Amniotic stem cell (primary cell): ENCODE results near the gene ID1.

ENCODE experiments used
- DNase-seq: peaks from one replicate; lab custom pipeline; 2025; lab: John Stamatoyannopoulos, UW

Gene ID1

DNA sequence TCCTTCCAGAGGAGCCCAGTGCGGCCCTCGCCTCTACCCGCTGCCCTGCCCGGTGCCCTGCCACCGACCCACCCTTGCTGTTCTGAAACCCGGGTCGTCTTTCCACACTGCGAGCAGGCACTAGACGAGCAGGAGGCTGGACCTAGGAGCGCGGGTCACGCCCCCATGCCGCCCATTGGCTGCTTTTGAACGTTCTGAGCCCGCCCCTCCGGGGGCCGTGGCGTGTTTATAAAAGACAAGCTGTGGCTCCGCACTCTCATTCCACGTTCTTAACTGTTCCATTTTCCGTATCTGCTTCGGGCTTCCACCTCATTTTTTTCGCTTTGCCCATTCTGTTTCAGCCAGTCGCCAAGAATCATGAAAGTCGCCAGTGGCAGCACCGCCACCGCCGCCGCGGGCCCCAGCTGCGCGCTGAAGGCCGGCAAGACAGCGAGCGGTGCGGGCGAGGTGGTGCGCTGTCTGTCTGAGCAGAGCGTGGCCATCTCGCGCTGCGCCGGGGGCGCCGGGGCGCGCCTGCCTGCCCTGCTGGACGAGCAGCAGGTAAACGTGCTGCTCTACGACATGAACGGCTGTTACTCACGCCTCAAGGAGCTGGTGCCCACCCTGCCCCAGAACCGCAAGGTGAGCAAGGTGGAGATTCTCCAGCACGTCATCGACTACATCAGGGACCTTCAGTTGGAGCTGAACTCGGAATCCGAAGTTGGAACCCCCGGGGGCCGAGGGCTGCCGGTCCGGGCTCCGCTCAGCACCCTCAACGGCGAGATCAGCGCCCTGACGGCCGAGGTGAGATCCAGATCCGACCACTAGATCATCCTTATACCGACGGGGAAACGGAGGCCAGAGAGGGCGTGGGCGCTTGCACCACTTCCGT lies at the start of gene ID1:
TSS of gene ID1 (plus strand) at position 259 of the 871 bp plus-strand sequence. CDS start at position 358, 99 bp downstream.
- DNase-seq, result peak; percentile 95

- DNase-seq, result no peak
These were observed 45.4 kb upstream of the ID1 start for GRCh38 chr20:31559704-31560093.

GRCh38 chr20:31560094-31560745 lies 44.9 kb upstream of the ID1 start:
- peak; percentile 67 for DNase-seq

GRCh38 chr20:31560746-31561598 lies 44.1 kb upstream of the ID1 start:
- peak; percentile 92 for DNase-seq

DNA sequence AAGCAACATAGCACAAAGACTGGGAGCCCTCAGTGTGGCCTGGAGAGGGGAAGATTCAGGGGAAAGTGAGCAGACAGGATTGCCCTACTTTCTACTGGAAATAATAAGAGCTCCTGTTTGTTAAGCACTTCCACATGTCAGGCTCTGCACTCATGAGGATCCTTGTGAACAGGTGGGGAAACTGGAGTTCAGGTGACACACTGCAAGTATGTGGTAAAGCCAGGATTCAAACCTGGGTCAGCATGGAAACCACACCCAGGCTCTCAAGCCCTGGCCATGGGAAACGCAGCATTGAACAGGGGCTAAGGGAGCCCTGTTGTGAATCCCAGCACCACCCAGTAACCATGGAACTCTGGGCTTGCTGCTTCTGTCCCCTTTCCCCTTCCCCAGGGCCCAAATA lies 42.8 kb upstream of the ID1 start:
- DNase-seq, result no peak

- no peak for DNase-seq
These were observed 40.8 kb upstream of the ID1 start for GRCh38 chr20:31564284-31564683.

- no peak for DNase-seq
These were observed 39.3 kb upstream of the ID1 start for GRCh38 chr20:31565699-31566318.

GRCh38 chr20:31566319-31566657 lies 38.8 kb upstream of the ID1 start:
- DNase-seq, result no peak

DNA sequence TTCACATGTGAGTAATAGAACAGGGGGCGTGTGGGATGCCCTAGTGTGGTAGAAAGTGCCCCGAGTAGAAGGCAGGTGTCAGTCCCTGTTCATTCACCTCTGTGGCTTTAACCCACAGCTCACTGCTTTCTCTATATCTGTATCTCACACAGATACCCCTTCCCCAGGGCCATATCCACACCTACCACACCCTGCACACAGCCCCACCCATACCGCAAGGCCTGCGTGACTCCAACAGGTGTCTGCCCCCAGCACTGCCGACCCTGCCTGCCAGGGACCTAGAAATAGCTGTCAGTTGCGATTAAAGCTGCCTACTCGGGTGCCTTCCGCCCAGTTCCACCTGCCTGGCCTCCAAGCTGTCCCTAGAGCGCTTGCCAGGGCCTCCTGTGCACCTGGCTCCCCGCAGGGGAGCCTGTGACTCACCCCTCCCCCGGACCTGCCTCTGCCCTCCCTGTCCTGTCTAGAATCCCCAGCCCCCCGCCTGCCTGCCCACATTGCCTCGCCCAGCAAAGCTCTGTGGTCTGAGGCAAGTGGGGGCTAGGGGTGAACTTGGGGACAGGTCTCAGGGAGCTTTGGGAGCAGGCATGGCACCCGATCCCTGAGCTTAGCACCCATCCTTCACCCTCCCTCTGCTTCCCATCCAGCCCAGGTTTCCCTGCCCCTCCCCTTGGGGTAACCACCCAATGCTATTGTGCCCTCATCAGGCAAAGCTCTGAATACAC lies 38.3 kb upstream of the ID1 start:
- no peak for DNase-seq

DNA sequence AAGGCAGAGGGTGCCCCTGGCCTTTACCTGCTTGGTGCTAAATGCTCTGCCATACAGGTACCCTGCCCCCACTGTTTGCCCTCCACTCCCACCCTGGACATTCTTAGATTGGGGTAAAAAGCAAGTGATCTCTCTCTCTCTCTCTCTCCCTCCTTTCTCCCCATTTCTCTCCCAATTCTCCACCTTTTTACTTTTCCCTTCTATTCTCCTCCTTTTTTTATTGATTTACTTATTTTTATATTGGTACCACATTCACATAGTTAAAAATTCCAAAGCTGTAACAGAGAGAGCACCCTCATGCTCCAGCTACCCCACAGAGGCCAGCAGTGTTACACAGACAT lies 37.7 kb upstream of the ID1 start:
- DNase-seq, result no peak

GRCh38 chr20:31568041-31568731 lies 36.9 kb upstream of the ID1 start:
- no peak for DNase-seq

- no peak for DNase-seq
These were observed 36.3 kb upstream of the ID1 start for GRCh38 chr20:31568773-31569162.

- DNase-seq, result no peak
These were observed 35.7 kb upstream of the ID1 start for GRCh38 chr20:31569163-31570020.

DNA sequence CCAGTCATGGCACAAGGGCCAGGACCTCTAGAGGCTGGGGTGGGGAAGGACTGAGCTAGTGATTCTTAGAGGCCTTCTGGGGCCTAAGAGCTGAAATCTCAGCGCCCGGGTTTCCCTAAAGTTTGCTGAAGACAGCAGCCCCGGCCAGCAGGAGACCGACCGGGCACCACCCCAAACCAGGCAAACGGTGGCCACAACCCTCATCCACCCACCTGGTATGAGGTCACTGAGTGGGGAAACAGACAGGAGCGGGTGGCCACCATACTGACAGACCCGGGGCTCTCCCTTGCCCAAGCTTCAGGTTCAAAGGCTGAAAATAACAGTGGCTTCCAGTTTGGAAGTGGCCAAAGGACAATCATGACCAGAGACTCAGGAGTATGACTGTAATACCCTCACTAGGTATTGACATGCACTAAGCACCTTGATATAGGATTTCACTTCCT lies 35.0 kb upstream of the ID1 start:
- DNase-seq, result no peak

DNA sequence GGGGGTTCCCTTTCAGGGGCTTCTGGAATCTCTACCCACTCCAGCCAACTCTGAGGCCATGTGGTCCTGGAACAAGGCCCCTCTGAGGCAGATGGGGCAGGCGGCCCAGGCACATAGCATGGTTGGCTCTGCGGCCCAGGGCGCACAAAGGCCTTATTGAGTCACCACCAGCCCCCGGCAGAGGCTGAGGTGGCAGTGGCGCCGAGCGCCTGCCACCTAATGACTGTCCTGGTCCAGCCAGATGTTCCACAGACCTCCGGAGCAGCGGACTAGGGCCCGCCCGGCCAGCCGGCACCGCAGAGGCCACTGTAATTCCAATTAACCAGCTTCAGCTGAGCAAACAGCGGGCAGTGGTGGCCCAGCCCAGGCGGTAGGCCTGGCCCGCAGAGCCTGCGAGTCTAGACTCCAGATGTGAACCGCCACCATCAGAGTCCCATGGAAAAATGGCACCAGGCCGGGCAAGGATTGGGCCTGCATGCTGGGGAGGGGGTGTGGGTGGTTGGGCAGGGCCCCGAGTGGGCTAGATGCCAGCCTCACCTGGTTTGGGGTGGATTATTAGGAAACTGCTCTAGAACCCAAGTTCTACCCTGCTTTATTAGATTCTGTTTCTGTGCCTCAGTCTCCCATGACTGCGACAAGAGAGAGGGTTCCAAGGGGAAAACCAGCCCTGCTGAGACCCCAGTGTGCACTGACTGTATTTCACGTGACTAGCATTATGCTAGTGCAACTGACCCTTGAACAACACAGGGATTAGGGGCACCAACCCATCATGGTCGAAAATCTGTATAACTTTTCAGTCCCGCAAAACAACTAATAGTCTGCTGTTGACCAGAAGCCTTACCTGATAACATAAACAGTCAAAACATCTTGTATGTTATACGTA lies 34.1 kb upstream of the ID1 start:
- no peak for DNase-seq

GRCh38 chr20:31572042-31572700 lies 32.9 kb upstream of the ID1 start:
- no peak for DNase-seq

- DNase-seq, result peak; percentile 98
These were observed 32.2 kb upstream of the ID1 start for GRCh38 chr20:31572701-31573554.
